Breast epithelium (tissue), 3 donors: ENCODE results near the gene HBG2.

Experiments
- POLR2A ChIP-seq: fragments of 450-650 bp; IDR thresholded peaks from one replicate; pipeline ENCODE4 v1.6.1; 2016; ENCODE audit warnings: antibody characterized with exemption, mild to moderate bottlenecking, moderate library complexity
- POLR2AphosphoS5 ChIP-seq, 3 donors: sonication (generic); formaldehyde crosslinking; IDR thresholded peaks; one replicate each; pipeline ENCODE4 v1.6.1; 2017; ENCODE audit warnings: antibody characterized with exemption in 3 of 3
- TF ChIP-seq, protein P1 (sequence below), 3 donors: fragments of 450-650 bp; IDR thresholded peaks; one replicate each; pipeline ENCODE4 v1.5.1; 2016 to 2017; ENCODE audit warnings: antibody characterized with exemption in 3 of 3, mild to moderate bottlenecking in 3 of 3, moderate library complexity in 3 of 3

DNA sequence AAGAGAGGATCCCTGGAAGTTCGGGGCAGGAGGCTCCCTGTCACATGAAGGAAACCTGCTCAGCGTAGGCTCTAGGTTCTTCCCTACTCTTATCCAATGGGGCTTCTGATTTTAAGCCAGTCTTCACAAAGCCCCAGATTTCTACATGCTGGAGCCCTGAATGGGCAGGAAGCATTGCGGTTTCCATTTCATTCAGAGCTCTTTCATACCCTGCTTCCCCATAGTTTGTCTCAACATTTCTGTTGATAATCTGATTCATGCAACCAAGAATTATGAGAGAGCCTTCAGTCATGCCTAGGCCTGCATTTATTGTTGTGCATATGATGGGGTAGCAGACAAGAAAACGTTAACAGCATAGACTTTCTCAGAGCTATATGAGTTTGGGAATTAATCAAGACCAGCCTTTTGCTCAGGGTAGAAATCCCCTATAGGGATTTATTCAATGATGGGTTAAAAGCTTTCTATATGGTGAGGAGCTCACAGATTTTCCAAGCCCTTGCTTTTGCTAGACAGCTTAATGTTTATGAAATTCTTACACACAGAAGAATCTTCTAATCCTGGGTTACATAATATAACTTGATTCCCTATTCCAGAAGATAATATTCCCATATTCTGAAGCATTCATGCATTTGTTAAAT is 31.2 kb upstream of the HBG2 start:
- TF ChIP-seq, protein P1, sequence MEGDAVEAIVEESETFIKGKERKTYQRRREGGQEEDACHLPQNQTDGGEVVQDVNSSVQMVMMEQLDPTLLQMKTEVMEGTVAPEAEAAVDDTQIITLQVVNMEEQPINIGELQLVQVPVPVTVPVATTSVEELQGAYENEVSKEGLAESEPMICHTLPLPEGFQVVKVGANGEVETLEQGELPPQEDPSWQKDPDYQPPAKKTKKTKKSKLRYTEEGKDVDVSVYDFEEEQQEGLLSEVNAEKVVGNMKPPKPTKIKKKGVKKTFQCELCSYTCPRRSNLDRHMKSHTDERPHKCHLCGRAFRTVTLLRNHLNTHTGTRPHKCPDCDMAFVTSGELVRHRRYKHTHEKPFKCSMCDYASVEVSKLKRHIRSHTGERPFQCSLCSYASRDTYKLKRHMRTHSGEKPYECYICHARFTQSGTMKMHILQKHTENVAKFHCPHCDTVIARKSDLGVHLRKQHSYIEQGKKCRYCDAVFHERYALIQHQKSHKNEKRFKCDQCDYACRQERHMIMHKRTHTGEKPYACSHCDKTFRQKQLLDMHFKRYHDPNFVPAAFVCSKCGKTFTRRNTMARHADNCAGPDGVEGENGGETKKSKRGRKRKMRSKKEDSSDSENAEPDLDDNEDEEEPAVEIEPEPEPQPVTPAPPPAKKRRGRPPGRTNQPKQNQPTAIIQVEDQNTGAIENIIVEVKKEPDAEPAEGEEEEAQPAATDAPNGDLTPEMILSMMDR (IDR thresholded peaks at IDR 0.05), result no peak
- TF ChIP-seq POLR2AphosphoS5 (IDR thresholded peaks at IDR 0.05) (no peak), POLR2A (no peak)
